ENCODE measurements around the gene C2CD4D. TPM values are rescaled to one million over a fixed set of nuclear protein-coding genes. Genes with fewer than 3 reads are reported as not detected.

C2CD4D gene
- total RNA-seq, 1 experiment from 2014 or later = 0.23 TPM

DNA sequence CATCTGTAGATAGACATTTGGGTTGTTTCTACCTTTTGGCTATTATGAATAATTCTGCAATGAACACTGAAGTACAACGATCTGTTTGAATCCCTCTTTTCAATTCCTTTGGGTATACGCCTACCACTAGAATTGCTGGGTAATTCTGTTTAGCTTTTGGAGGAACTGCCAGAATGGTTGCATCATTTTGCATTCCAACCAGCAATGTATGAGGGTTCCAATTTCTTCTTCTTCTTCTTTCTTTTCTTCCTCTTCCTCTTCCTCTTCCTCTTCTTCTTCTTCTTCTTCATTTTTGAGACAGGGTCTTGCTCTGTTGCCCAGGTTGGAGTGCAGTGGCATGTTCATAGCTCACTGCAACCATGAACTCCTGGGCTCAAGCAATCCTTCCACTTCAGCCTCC is 27.7 kb upstream of the C2CD4D start:
- intact Hi-C loops (cut with micrococcal nuclease; ENCODE audit: unreplicated experiment) = no loop called here
- H3K27ac Mint-ChIP-seq (ENCODE audit: unreplicated experiment) = no peak overlapping the region
- no peak overlapping the region for H3K4me3 Mint-ChIP-seq (ENCODE audit: unreplicated experiment)
- peaks cover 2% of the 10 kb centered on the region for H3K27me3 Mint-ChIP-seq (ENCODE audit: insufficient read depth, unreplicated experiment)
- H3K4me1 ChIP-seq = no peaks in the 10 kb centered on the region
- peaks cover 10% of the 10 kb centered on the region for H3K9me3 Mint-ChIP-seq (ENCODE audit: unreplicated experiment)
- POLR2A ChIA-PET = no interaction called here
- no peaks in the 10 kb centered on the region; the same call in 1 of the 2 replicates for H3K9me3 ChIP-seq
- H3K36me3 ChIP-seq (ENCODE audit: control insufficient read depth, insufficient read depth, low read length) = no peaks in the 10 kb centered on the region
- TF ChIP-seq, protein P1, sequence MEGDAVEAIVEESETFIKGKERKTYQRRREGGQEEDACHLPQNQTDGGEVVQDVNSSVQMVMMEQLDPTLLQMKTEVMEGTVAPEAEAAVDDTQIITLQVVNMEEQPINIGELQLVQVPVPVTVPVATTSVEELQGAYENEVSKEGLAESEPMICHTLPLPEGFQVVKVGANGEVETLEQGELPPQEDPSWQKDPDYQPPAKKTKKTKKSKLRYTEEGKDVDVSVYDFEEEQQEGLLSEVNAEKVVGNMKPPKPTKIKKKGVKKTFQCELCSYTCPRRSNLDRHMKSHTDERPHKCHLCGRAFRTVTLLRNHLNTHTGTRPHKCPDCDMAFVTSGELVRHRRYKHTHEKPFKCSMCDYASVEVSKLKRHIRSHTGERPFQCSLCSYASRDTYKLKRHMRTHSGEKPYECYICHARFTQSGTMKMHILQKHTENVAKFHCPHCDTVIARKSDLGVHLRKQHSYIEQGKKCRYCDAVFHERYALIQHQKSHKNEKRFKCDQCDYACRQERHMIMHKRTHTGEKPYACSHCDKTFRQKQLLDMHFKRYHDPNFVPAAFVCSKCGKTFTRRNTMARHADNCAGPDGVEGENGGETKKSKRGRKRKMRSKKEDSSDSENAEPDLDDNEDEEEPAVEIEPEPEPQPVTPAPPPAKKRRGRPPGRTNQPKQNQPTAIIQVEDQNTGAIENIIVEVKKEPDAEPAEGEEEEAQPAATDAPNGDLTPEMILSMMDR (IDR thresholded peaks at IDR 0.05; ENCODE audit: insufficient read depth in 1 of 2, low read depth in 1 of 2, low read length in 1 of 2, severe bottlenecking in 1 of 2, unreplicated experiment in 1 of 2) = no peak
- CTCF ChIA-PET = no interaction called here
- no peaks in the 10 kb centered on the region for H3K36me3 Mint-ChIP-seq (ENCODE audit: insufficient read depth, unreplicated experiment)
- no peaks in the 10 kb centered on the region for H3K27me3 ChIP-seq (replicated peaks; ENCODE audit: control insufficient read depth, insufficient read depth, low read length)
- DNase-seq = no peak
- BruUV-seq (replicated peaks) = no TSS peak
- H3K4me1 Mint-ChIP-seq (ENCODE audit: low read depth, unreplicated experiment) = no peaks in the 10 kb centered on the region
- no peak overlapping the region for H3K4me3 ChIP-seq (ENCODE audit: low read depth, low read length)

DNA sequence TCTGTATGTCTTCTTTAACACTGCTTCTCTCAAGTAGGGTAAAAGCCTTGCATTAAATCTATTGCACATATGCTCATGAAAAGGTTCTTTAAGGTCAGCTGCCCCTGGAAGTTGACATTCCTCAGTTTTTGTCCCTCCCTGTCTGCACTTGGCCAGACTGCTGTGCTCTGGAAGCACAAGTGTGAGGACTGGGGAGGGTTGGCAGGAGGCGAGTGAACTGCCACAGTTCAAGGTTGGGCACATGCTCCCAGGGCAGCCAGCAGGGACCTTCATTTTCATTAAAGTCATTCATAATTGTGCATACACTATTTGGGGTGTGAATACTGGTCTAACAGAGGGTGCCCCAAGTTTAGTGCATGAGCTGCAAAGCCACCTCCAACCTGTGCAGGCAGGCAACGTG is 24.8 kb upstream of the C2CD4D start:
- TF ChIP-seq, protein P1 (IDR thresholded peaks at IDR 0.05; ENCODE audit: insufficient read depth in 1 of 2, low read depth in 1 of 2, low read length in 1 of 2, severe bottlenecking in 1 of 2, unreplicated experiment in 1 of 2) = no peak
- Mint-ChIP-seq H3K4me1 (ENCODE audit: low read depth, unreplicated experiment) (no peaks in the 10 kb centered on the region), H3K36me3 (ENCODE audit: insufficient read depth, unreplicated experiment) (no peaks in the 10 kb centered on the region), H3K27ac (ENCODE audit: unreplicated experiment) (no peak overlapping the region), H3K9me3 (ENCODE audit: unreplicated experiment) (peaks cover 10% of the 10 kb centered on the region), H3K4me3 (ENCODE audit: unreplicated experiment) (no peak overlapping the region), H3K27me3 (ENCODE audit: insufficient read depth, unreplicated experiment) (peaks cover 2% of the 10 kb centered on the region)
- ChIA-PET CTCF (no interaction called here), POLR2A (no interaction called here)
- no peaks in the 10 kb centered on the region for H3K27me3 ChIP-seq (replicated peaks; ENCODE audit: control insufficient read depth, insufficient read depth, low read length)
- intact Hi-C loops (cut with micrococcal nuclease; ENCODE audit: unreplicated experiment) = no loop called here
- H3K4me1 ChIP-seq = no peaks in the 10 kb centered on the region
- no peaks in the 10 kb centered on the region; the same call in 1 of the 2 replicates for H3K9me3 ChIP-seq
- no peaks in the 10 kb centered on the region for H3K36me3 ChIP-seq (ENCODE audit: control insufficient read depth, insufficient read depth, low read length)
- BruUV-seq (replicated peaks) = no TSS peak
- no peak overlapping the region for H3K4me3 ChIP-seq (ENCODE audit: low read depth, low read length)
- no peak for DNase-seq

DNA sequence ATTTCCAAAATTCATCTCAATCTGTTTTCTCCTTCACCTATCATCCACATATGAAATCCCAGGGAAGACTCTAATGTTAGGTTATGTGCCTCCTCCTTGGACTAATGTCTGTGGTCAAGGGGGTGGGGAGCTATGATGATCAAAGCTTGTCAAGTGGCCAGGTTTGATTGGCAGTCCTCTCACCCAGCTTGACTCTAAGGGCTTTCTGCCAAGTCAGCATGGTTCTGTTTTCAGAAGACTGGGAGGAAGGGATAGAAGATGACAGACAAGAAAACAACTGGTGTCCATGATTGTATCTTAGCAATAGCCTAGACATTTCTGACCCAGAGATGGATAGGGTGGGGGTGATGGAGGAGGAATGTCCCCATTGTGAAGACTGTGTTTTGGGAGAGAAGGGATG is 23.0 kb upstream of the C2CD4D start:
- Histone ChIP-seq H3K4me3 (ENCODE audit: low read depth, low read length) (no peak overlapping the region), H3K27me3 (replicated peaks; ENCODE audit: control insufficient read depth, insufficient read depth, low read length) (no peaks in the 10 kb centered on the region), H3K36me3 (ENCODE audit: control insufficient read depth, insufficient read depth, low read length) (no peaks in the 10 kb centered on the region), H3K9me3 (no peaks in the 10 kb centered on the region), H3K4me1 (no peaks in the 10 kb centered on the region)
- H3K27me3 Mint-ChIP-seq (ENCODE audit: insufficient read depth, unreplicated experiment) = peaks cover 2% of the 10 kb centered on the region
- DNase-seq = no peak
- no peak overlapping the region for H3K4me3 Mint-ChIP-seq (ENCODE audit: unreplicated experiment)
- H3K27ac Mint-ChIP-seq (ENCODE audit: unreplicated experiment) = no peak overlapping the region
- no peaks in the 10 kb centered on the region for H3K4me1 Mint-ChIP-seq (ENCODE audit: low read depth, unreplicated experiment)
- POLR2A ChIA-PET = no interaction called here
- H3K9me3 Mint-ChIP-seq (ENCODE audit: unreplicated experiment) = peaks cover 7% of the 10 kb centered on the region
- intact Hi-C loops (cut with micrococcal nuclease; ENCODE audit: unreplicated experiment) = no loop called here
- no peaks in the 10 kb centered on the region for H3K36me3 Mint-ChIP-seq (ENCODE audit: insufficient read depth, unreplicated experiment)
- CTCF ChIA-PET = no interaction called here
- TF ChIP-seq, protein P1 (IDR thresholded peaks at IDR 0.05; ENCODE audit: insufficient read depth in 1 of 2, low read depth in 1 of 2, low read length in 1 of 2, severe bottlenecking in 1 of 2, unreplicated experiment in 1 of 2) = no peak
- BruUV-seq (replicated peaks) = no TSS peak
